Activated CD4-positive, alpha-beta T cell treated with anti-CD3 and anti-CD28 coated beads, Interleukin-2, amount 50 U/mL, for 24 hours (primary cell): ENCODE data around the gene PDE6B.
A peak's percentile ranks its signal among the peaks of the same experiment; 100 is the strongest.
"Not testable (repeated sequence)": the region's sequence is repeated elsewhere in the genome, so short reads cannot be mapped to it uniquely, and the experiment has no call there.

Experiments used
- DNase-seq, 2 donors: peaks; one replicate each; pipeline ENCODE4 v3.0.0-alpha.2; 2020; ENCODE audit warnings: low read depth in 1 of 2, low spot score in 1 of 2

PDE6B gene

GRCh38 chr4:668219-668618 lies 42.8 kb downstream of the PDE6B start:
- not testable (repeated sequence) for DNase-seq

GRCh38 chr4:669806-670559 lies 44.6 kb downstream of the PDE6B start:
- not testable (repeated sequence) for DNase-seq

GRCh38 chr4:671769-672168 lies 46.4 kb downstream of the PDE6B start:
- no peak for DNase-seq

GRCh38 chr4:673349-674091 lies 48.1 kb downstream of the PDE6B start:
- DNase-seq = no peak

GRCh38 chr4:674172-675035 lies 49.0 kb downstream of the PDE6B start, which contains the start of the genes ATP5ME and MYL5:
Gene ATP5ME, minus strand, starts transcription at chr4:674276. Its CDS starts 29 bp downstream, at chr4:674247.
Gene MYL5, plus strand, starts transcription at chr4:674542. Its CDS starts 3,485 bp downstream, at chr4:678027.
- peak; percentile 95 to 98 for DNase-seq

- DNase-seq = no peak
These were observed 49.9 kb downstream of the PDE6B start for GRCh38 chr4:675036-675882.

GRCh38 chr4:675980-676870 lies 50.9 kb downstream of the PDE6B start:
- DNase-seq = no peak

- no peak for DNase-seq
These were observed 51.5 kb downstream of the PDE6B start for GRCh38 chr4:676871-677235.

GRCh38 chr4:677431-678293 lies 52.3 kb downstream of the PDE6B start:
- no peak for DNase-seq

- no peak for DNase-seq
These were observed 53.1 kb downstream of the PDE6B start for GRCh38 chr4:678331-679103.

GRCh38 chr4:679104-679481 lies 53.7 kb downstream of the PDE6B start:
- no peak for DNase-seq

- DNase-seq = no peak
These were observed 54.3 kb downstream of the PDE6B start for GRCh38 chr4:679629-680028.

- no peak for DNase-seq
These were observed 54.7 kb downstream of the PDE6B start for GRCh38 chr4:680091-680490.

- no peak for DNase-seq
These were observed 55.2 kb downstream of the PDE6B start for GRCh38 chr4:680551-680927.

- no peak for DNase-seq
These were observed 55.7 kb downstream of the PDE6B start for GRCh38 chr4:680928-681645.

GRCh38 chr4:681736-682451 lies 56.5 kb downstream of the PDE6B start:
- no peak for DNase-seq
